Panc1 (cell line): ENCODE data around the gene CLCC1. TPM values are rescaled to one million over a fixed set of nuclear protein-coding genes. Genes with fewer than 3 reads are reported as not detected.

Experiments used
- ATAC-seq: fragments of 200-7000 bp; cut with Tn5 transposase; 2 replicates; pipeline ENCODE4 v1.9.1; 2020; ENCODE audit warnings: mild to moderate bottlenecking, moderate library complexity
- BruUV-seq: library from RNA; stranded (reverse); fragments of 400-500 nt; replicated peaks from 2 replicates; lab custom pipeline; 2021; lab: Mats Ljungman, UMichigan
- CTCF ChIA-PET: fragments of 300-600 bp; sonication (Branson Sonifier 250); formaldehyde crosslinking; loops from one replicate; lab custom pipeline; 2022; ENCODE audit warnings: antibody characterized with exemption; lab: Charles Lee
- POLR2A ChIA-PET: fragments of 300-600 bp; sonication (Branson Sonifier 250); formaldehyde crosslinking; loops from one replicate; lab custom pipeline; 2022; ENCODE audit warnings: antibody characterized with exemption; lab: Charles Lee
- DNase-seq: peaks from one replicate; pipeline ENCODE4 v3.0.0-alpha.2; 2010; ENCODE audit warnings: low read depth, low spot score
- H3K27ac ChIP-seq: 2 replicates; pipeline ENCODE4 v1.5.1; 2011; ENCODE audit warnings: mild to moderate bottlenecking, low read length, inconsistent platforms
- H3K27me3 ChIP-seq: fragments of 200-500 bp; sonication (Bioruptor generic); 2 replicates; pipeline ENCODE4 v1.6.0; 2014; ENCODE audit warnings: low read length, inconsistent platforms; ENCODE audit not compliant: control insufficient read depth, insufficient read depth
- H3K36me3 ChIP-seq: fragments of 200-500 bp; sonication (Bioruptor generic); 2 replicates; pipeline ENCODE4 v1.5.1; 2014; ENCODE audit warnings: inconsistent platforms, mild to moderate bottlenecking, low read length, moderate library complexity; ENCODE audit not compliant: control insufficient read depth, insufficient read depth
- H3K4me1 ChIP-seq: 2 replicates; pipeline ENCODE4 v1.5.1; 2011; ENCODE audit warnings: inconsistent platforms, mild to moderate bottlenecking, low read length, moderate library complexity; ENCODE audit not compliant: control insufficient read depth, insufficient read depth
- H3K4me3 ChIP-seq, 2 experiments: 2 replicates each; pipeline ENCODE4 v1.5.1; 2011 to 2012; ENCODE audit warnings: low read depth in 2 of 2, low read length in 2 of 2, mild to moderate bottlenecking in 2 of 2, inconsistent platforms in 1 of 2, moderate library complexity in 1 of 2
- H3K9me3 ChIP-seq: fragments of 200-500 bp; sonication (Bioruptor generic); 2 replicates; pipeline ENCODE4 v1.5.1; 2014; ENCODE audit warnings: low read depth, mild to moderate bottlenecking, inconsistent platforms, low read length, moderate library complexity; ENCODE audit not compliant: control insufficient read depth, insufficient read depth
- POLR2AphosphoS5 ChIP-seq: IDR thresholded peaks from 2 replicates; pipeline ENCODE4 v1.6.1; 2012; ENCODE audit warnings: mild to moderate bottlenecking, low read depth, low read length, moderate library complexity
- SIN3A ChIP-seq: IDR thresholded peaks from 2 replicates; pipeline ENCODE4 v1.6.1; 2012; ENCODE audit warnings: low read depth, mild to moderate bottlenecking, low read length, moderate library complexity, borderline replicate concordance; ENCODE audit not compliant: insufficient read depth
- TCF7L2 ChIP-seq: IDR thresholded peaks from 2 replicates; pipeline ENCODE4 v1.6.1; 2011; ENCODE audit warnings: mild to moderate bottlenecking, low read depth, low read length, inconsistent platforms
- in situ Hi-C: cut with HindIII; loops from 2 replicates; pipeline ENCODE4 v1.10.0; 2016; ENCODE audit warnings: low sequenced_read_pairs, low pct_unique_long_range_greater_than_20kb
- intact Hi-C: fragments of 100-400 bp; cut with micrococcal nuclease; formaldehyde crosslinking; loops from one replicate; pipeline ENCODE4 v1.10.0; 2022; ENCODE audit not compliant: unreplicated experiment
- total RNA-seq: library from RNA; stranded (reverse); gene quantifications from one replicate; pipeline ENCODE4 v1.2.1, GENCODE V29; 2021; ENCODE audit not compliant: unreplicated experiment
- TF ChIP-seq, protein P1 (sequence below), 2 experiments: IDR thresholded peaks; 2 replicates each; pipeline ENCODE4 v1.6.1; 2011 to 2012; ENCODE audit warnings: low read depth in 2 of 2, control low read depth in 1 of 2, low read length in 1 of 2, mild to moderate bottlenecking in 1 of 2, moderate library complexity in 1 of 2; ENCODE audit not compliant: insufficient read depth in 1 of 2
- TF ChIP-seq, protein P2 (sequence below): fragments of 450-650 bp; IDR thresholded peaks from 2 replicates; pipeline ENCODE4 v1.5.1; 2017; ENCODE audit warnings: mild to moderate bottlenecking

Gene CLCC1
- total RNA-seq, 1 experiment from 2014 or later: 28.4 TPM

DNA sequence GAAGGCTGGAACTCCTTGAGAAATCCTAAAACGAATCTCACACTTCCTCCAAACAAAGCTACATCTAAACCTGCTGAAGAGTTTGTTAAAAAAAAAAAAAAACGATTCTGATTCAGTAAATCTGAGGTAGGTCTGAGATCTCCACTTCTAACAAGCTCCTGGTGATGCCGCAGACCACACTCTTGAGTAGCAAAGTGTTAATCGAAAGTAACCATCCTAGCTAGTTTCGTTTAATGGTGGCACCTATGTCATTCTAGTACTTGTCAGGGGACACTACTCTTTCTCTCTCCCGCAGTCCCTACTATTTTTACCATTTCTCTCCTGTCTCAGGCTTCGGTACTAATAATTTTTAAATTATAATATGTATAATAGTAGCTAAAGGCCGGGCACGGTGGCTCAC lies 2.1 kb downstream of the CLCC1 start:
- ChIA-PET POLR2A (no interaction called here), CTCF (interaction anchor here (0.6 kb wide), 1 partner anchor 123 kb away, joined by 3 read pairs; no protein-coding TSS in a partner anchor)
- no peaks in the 10 kb centered on the region; the same call in 1 of the 2 replicates for H3K36me3 ChIP-seq
- no peak for DNase-seq
- peaks cover 5% of the 10 kb centered on the region; the same call in 1 of the 2 replicates for H3K4me1 ChIP-seq
- intact Hi-C loops (no loop called here), in situ Hi-C loops (no loop called here)
- H3K4me3 ChIP-seq: no peak overlapping the region
- TF ChIP-seq, protein P1, sequence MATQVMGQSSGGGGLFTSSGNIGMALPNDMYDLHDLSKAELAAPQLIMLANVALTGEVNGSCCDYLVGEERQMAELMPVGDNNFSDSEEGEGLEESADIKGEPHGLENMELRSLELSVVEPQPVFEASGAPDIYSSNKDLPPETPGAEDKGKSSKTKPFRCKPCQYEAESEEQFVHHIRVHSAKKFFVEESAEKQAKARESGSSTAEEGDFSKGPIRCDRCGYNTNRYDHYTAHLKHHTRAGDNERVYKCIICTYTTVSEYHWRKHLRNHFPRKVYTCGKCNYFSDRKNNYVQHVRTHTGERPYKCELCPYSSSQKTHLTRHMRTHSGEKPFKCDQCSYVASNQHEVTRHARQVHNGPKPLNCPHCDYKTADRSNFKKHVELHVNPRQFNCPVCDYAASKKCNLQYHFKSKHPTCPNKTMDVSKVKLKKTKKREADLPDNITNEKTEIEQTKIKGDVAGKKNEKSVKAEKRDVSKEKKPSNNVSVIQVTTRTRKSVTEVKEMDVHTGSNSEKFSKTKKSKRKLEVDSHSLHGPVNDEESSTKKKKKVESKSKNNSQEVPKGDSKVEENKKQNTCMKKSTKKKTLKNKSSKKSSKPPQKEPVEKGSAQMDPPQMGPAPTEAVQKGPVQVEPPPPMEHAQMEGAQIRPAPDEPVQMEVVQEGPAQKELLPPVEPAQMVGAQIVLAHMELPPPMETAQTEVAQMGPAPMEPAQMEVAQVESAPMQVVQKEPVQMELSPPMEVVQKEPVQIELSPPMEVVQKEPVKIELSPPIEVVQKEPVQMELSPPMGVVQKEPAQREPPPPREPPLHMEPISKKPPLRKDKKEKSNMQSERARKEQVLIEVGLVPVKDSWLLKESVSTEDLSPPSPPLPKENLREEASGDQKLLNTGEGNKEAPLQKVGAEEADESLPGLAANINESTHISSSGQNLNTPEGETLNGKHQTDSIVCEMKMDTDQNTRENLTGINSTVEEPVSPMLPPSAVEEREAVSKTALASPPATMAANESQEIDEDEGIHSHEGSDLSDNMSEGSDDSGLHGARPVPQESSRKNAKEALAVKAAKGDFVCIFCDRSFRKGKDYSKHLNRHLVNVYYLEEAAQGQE (IDR thresholded peaks at IDR 0.05; ENCODE audit: insufficient read depth in 1 of 2, low read depth in 2 of 2, low read length in 1 of 2): no peak
- TF ChIP-seq TCF7L2 (no peak), POLR2AphosphoS5 (no peak), SIN3A (no peak)
- TF ChIP-seq, protein P2, sequence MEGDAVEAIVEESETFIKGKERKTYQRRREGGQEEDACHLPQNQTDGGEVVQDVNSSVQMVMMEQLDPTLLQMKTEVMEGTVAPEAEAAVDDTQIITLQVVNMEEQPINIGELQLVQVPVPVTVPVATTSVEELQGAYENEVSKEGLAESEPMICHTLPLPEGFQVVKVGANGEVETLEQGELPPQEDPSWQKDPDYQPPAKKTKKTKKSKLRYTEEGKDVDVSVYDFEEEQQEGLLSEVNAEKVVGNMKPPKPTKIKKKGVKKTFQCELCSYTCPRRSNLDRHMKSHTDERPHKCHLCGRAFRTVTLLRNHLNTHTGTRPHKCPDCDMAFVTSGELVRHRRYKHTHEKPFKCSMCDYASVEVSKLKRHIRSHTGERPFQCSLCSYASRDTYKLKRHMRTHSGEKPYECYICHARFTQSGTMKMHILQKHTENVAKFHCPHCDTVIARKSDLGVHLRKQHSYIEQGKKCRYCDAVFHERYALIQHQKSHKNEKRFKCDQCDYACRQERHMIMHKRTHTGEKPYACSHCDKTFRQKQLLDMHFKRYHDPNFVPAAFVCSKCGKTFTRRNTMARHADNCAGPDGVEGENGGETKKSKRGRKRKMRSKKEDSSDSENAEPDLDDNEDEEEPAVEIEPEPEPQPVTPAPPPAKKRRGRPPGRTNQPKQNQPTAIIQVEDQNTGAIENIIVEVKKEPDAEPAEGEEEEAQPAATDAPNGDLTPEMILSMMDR: no peak
- ATAC-seq: no peak
- no peak overlapping the region for H3K27ac ChIP-seq
- H3K27me3 ChIP-seq: no peaks in the 10 kb centered on the region
- H3K9me3 ChIP-seq: no peaks in the 10 kb centered on the region
- BruUV-seq: no TSS peak

DNA sequence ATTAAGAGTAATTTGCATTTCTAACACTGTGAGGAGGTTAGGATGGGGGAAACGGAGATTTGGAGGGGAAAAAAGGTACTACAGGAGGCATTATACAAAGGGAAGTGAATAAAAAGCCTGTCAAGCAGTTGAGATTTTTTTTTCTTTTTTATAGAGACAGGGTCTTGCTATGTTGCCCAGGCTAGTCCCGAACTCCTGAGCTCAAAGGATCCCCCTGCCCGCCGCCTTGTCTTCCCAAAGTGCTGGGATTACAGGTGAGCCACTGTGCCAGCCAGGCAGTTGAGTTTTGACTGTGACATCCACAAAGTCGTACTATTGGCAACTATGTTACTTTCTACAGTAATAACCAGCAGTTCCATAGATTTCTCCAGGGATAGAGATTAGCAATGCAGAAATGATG lies 2.6 kb downstream of the CLCC1 start:
- intact Hi-C loops: no loop called here
- in situ Hi-C loops: no loop called here
- ATAC-seq (no peak), DNase-seq (no peak)
- no peaks in the 10 kb centered on the region for H3K9me3 ChIP-seq
- H3K27me3 ChIP-seq: no peaks in the 10 kb centered on the region
- ChIA-PET POLR2A (interaction anchor here (0.6 kb wide), 1 partner anchor 76 kb away, joined by 4 read pairs; no protein-coding TSS in a partner anchor), CTCF (interaction anchor here (0.6 kb wide), 1 partner anchor 124 kb away, joined by 3 read pairs; no protein-coding TSS in a partner anchor)
- no TSS peak for BruUV-seq
- H3K4me3 ChIP-seq: no peak overlapping the region
- H3K36me3 ChIP-seq: no peaks in the 10 kb centered on the region; the same call in 1 of the 2 replicates
- TF ChIP-seq, protein P2: no peak
- TF ChIP-seq, protein P1 (IDR thresholded peaks at IDR 0.05; ENCODE audit: insufficient read depth in 1 of 2, low read depth in 2 of 2, low read length in 1 of 2): no peak
- TF ChIP-seq POLR2AphosphoS5 (no peak), SIN3A (no peak)
- peaks cover 5% of the 10 kb centered on the region; the same call in 1 of the 2 replicates for H3K4me1 ChIP-seq
- no peak overlapping the region for H3K27ac ChIP-seq
